Activated B cell treated with CpG ODN at 0.5 μM for 24 hours (primary cell): ENCODE results near the gene DNAJC12. TPM values are rescaled to one million over a fixed set of nuclear protein-coding genes. Genes with fewer than 3 reads are reported as not detected.

Source experiments
- ATAC-seq: fragments of 200-7000 bp; cut with Tn5 transposase; one replicate; pipeline ENCODE4 v1.10.0; 2021; ENCODE audit warnings: low read depth, mild to moderate bottlenecking, moderate library complexity
- CTCF ChIA-PET: fragments of 350-600 bp; sonication (Branson Sonifier 250); formaldehyde crosslinking; loops from one replicate; lab custom pipeline; 2021; ENCODE audit warnings: antibody characterized with exemption; lab: Charles Lee
- POLR2A ChIA-PET: fragments of 350-600 bp; sonication (Branson Sonifier 250); formaldehyde crosslinking; loops from one replicate; lab custom pipeline; 2021; ENCODE audit warnings: antibody characterized with exemption; lab: Charles Lee
- DNase-seq: peaks from one replicate; pipeline ENCODE4 v3.0.0; 2022
- H3K27ac Mint-ChIP-seq: one replicate; pipeline ENCODE4 v1.8.0; 2020; ENCODE audit warnings: mixed read lengths
- H3K27me3 Mint-ChIP-seq: one replicate; pipeline ENCODE4 v1.8.0; 2021; ENCODE audit warnings: mixed read lengths
- H3K36me3 Mint-ChIP-seq: one replicate; pipeline ENCODE4 v1.8.0; 2021; ENCODE audit warnings: low read depth, mixed read lengths
- H3K4me1 Mint-ChIP-seq: one replicate; pipeline ENCODE4 v1.8.0; 2021; ENCODE audit warnings: mixed read lengths
- H3K4me3 Mint-ChIP-seq: one replicate; pipeline ENCODE4 v1.8.0; 2020; ENCODE audit warnings: mild to moderate bottlenecking, mixed read lengths
- H3K9me3 Mint-ChIP-seq: one replicate; pipeline ENCODE4 v1.8.0; 2020; ENCODE audit warnings: mixed read lengths
- intact Hi-C: fragments of 100-400 bp; cut with micrococcal nuclease; formaldehyde crosslinking; loops from one replicate; pipeline ENCODE4 v1.15.1; 2024
- total RNA-seq: library from RNA; stranded (reverse); gene quantifications from 2 replicates; pipeline ENCODE4 v1.2.3, GENCODE V29; 2022
- TF ChIP-seq, protein P1 (sequence below): fragments of 200-600 bp; IDR thresholded peaks from one replicate; pipeline ENCODE4 v1.8.0; 2022; ENCODE audit warnings: antibody characterized with exemption, mild to moderate bottlenecking

DNAJC12 gene
- total RNA-seq, 1 donor from 2014 or later = 0.31 TPM

DNA sequence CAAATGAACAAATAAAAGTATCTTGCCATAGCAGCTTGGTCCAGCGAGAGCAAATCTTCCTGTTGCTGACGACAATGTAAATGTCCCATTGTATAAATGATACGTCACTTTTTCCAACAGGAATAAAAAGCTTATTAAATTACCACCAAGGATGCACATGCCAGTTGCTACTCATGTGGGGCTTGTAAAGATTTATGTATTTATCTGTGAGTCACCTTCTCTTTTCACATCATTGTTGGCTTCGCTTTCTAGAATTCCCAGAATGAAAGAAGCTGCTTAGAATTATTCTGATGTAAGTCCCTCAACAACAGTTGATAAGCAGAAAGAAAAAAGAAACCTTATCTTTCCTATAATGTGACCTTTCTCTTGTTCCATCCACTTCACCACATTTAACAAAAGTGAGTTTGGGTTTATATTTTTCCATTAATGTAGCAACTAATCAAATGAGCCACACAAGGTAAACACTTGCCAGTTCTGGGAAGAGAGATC, 22.4 kb downstream of the DNAJC12 start:
- ATAC-seq (no peak), DNase-seq (no peak)
- intact Hi-C loops = no loop called here
- Mint-ChIP-seq H3K9me3 (no peaks in the 10 kb centered on the region), H3K27ac (no peak overlapping the region), H3K36me3 (no peaks in the 10 kb centered on the region), H3K4me1 (no peaks in the 10 kb centered on the region), H3K27me3 (no peaks in the 10 kb centered on the region), H3K4me3 (no peak overlapping the region)
- CTCF ChIA-PET = no interaction called here
- POLR2A ChIA-PET = interaction anchor here (0.6 kb wide), 1 partner anchor 44 kb away, joined by 6 read pairs; no protein-coding TSS in a partner anchor
- TF ChIP-seq, protein P1, sequence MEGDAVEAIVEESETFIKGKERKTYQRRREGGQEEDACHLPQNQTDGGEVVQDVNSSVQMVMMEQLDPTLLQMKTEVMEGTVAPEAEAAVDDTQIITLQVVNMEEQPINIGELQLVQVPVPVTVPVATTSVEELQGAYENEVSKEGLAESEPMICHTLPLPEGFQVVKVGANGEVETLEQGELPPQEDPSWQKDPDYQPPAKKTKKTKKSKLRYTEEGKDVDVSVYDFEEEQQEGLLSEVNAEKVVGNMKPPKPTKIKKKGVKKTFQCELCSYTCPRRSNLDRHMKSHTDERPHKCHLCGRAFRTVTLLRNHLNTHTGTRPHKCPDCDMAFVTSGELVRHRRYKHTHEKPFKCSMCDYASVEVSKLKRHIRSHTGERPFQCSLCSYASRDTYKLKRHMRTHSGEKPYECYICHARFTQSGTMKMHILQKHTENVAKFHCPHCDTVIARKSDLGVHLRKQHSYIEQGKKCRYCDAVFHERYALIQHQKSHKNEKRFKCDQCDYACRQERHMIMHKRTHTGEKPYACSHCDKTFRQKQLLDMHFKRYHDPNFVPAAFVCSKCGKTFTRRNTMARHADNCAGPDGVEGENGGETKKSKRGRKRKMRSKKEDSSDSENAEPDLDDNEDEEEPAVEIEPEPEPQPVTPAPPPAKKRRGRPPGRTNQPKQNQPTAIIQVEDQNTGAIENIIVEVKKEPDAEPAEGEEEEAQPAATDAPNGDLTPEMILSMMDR = no peak

DNA sequence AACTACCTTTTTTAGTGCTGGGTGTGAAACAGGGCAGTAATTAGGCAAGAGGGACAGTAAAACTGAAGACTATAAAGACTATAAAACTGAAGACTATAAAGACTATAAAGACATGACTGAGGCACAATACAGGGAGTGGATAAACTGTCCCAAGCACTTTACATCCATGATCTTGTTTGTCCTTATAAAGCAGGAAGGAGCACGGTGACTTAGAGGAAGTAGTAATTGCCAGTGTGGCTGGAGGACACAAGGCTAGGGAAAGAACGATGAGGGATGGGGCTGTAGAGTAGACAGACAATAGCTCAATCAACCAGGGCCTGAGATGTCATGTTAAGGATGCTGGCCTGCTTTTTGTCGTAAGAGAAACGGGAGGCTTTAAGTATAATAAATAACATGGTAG, 26.0 kb downstream of the DNAJC12 start:
- intact Hi-C loops = no loop called here
- TF ChIP-seq, protein P1 = no peak
- DNase-seq (no peak), ATAC-seq (no peak)
- no peak overlapping the region for H3K27ac Mint-ChIP-seq
- H3K9me3 Mint-ChIP-seq = peaks cover 3% of the 10 kb centered on the region
- ChIA-PET CTCF (interaction anchor here (1.2 kb wide), 1 partner anchor 32 kb away, joined by 3 read pairs; no protein-coding TSS in a partner anchor), POLR2A (no interaction called here)
- H3K4me1 Mint-ChIP-seq = no peaks in the 10 kb centered on the region
- H3K36me3 Mint-ChIP-seq = no peaks in the 10 kb centered on the region
- H3K4me3 Mint-ChIP-seq = no peak overlapping the region
- H3K27me3 Mint-ChIP-seq = peaks cover 4% of the 10 kb centered on the region

DNA sequence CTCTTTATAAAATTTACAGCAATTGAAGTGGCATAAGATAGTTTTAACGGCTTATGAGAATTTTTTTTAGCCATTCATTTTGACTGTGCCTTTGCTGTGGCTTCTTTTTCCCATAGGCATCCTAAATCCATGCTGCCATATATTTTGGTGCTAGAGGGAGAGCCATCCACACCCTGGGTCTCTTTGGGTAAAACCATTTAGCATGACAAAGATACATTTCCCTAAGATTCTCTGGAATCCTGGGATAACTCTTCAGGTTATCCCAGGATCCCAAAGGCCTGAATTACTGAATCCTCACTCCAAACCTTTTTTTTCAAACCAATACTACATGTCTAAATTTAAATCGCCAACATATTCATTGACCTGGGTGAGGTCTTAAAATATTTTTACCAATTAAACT, 28.9 kb downstream of the DNAJC12 start:
- CTCF ChIA-PET = no interaction called here
- TF ChIP-seq, protein P1 = no peak
- Mint-ChIP-seq H3K4me1 (no peaks in the 10 kb centered on the region), H3K4me3 (no peak overlapping the region), H3K9me3 (peaks cover 3% of the 10 kb centered on the region), H3K27me3 (peaks cover 8% of the 10 kb centered on the region), H3K27ac (no peak overlapping the region), H3K36me3 (no peaks in the 10 kb centered on the region)
- POLR2A ChIA-PET = no interaction called here
- intact Hi-C loops = no loop called here
- ATAC-seq (no peak), DNase-seq (no peak)

DNA sequence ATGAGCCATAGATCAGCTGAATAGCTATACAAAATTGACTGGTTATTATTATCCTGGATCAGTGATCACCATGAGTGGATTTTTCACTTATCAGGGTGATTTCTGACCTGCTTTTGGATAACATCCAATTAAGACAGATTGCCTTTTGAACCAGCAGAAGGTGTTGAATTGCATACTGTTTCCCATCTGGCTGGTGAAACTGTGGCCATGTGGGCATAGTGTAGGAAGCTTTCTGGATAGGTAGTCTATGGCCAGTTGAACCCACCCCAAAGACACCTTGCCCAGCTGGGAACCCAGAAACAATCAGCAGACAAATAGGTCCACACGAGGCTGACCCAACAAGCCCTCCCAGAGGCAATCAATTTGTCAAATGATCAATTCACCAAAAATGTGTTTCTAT, 29.3 kb downstream of the DNAJC12 start:
- H3K4me3 Mint-ChIP-seq = no peak overlapping the region
- intact Hi-C loops = no loop called here
- no peaks in the 10 kb centered on the region for H3K4me1 Mint-ChIP-seq
- POLR2A ChIA-PET = no interaction called here
- TF ChIP-seq, protein P1 = no peak
- DNase-seq = no peak
- peaks cover 3% of the 10 kb centered on the region for H3K9me3 Mint-ChIP-seq
- H3K36me3 Mint-ChIP-seq = no peaks in the 10 kb centered on the region
- no peak for ATAC-seq
- no peak overlapping the region for H3K27ac Mint-ChIP-seq
- H3K27me3 Mint-ChIP-seq = peaks cover 8% of the 10 kb centered on the region
- CTCF ChIA-PET = no interaction called here

DNA sequence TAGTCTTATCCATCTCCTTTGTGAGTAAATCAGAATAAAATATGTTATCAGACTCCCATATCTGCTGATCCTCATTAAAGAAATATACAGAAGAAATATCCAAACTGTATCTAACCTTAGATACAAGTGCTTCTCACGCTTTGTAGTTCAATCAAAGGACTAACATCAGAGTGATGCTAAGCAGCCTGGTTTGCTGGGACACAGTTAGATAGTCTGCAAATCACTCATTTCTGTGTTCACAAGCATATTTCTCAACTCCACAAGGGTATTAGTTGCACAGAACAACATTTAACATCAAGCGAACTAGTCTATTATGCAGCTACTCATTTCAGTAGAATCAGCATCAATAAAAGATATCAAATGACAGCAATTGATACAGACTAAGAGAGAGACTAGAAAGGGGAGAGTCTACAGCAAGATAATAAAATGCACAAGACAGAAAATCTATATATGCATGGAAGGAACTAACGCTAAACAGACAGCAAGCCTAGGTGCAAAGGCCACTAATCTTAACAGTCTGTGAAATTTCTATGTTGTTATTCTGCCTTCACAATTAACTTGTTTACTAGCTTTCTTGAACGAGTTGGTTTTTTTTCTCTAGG, 30.0 kb downstream of the DNAJC12 start:
- H3K4me1 Mint-ChIP-seq = no peaks in the 10 kb centered on the region
- H3K27me3 Mint-ChIP-seq = peaks cover 8% of the 10 kb centered on the region
- ATAC-seq (no peak), DNase-seq (no peak)
- no peak overlapping the region for H3K27ac Mint-ChIP-seq
- intact Hi-C loops = no loop called here
- peaks cover 3% of the 10 kb centered on the region for H3K9me3 Mint-ChIP-seq
- H3K36me3 Mint-ChIP-seq = no peaks in the 10 kb centered on the region
- POLR2A ChIA-PET = no interaction called here
- TF ChIP-seq, protein P1 = no peak
- CTCF ChIA-PET = no interaction called here
- no peak overlapping the region for H3K4me3 Mint-ChIP-seq
